Measurements from ENCODE around the gene CFAP74. TPM values are rescaled to one million over a fixed set of nuclear protein-coding genes. Genes with fewer than 3 reads are reported as not detected.
"Not testable (repeated sequence)": the region's sequence is repeated elsewhere in the genome, so short reads cannot be mapped to it uniquely, and the experiment has no call there.

Gene CFAP74
- total RNA-seq, 2 donors from 2014 or later: not detected

DNA sequence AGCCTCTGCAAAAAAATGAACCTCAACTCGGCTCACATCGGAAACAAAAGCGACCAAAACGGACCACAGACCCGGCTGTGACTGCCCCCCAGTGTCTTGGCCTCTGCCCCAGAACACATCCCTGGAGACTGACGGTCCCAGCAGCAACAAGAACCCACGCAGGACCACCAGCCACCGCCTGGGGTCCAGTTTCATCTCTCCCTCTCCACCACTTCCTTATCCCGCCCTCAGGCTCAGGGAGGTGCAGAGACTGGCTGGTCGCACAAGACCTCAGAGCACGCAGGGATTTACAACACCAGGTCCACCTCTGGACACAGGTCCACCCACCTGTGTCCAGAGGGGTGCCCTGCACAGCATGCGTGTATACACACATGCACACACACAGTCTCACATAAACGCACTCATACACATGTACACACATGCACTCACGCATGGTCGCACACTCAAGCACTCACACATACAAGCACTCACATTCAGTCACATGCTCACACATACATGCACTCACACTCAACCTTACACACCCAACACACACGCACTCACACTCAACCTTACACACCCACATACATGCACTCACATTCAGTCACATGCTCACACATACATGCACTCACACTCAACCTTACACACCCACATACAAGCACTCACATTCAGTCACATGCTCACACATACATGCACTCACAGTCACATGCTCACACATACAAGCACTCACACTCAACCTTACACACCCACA, 65.9 kb downstream of the CFAP74 start:
- no peak for DNase-seq (ENCODE audit: low spot score)
- Histone ChIP-seq H3K9me3 (no peaks in the 10 kb centered on the region), H3K36me3 (no peaks in the 10 kb centered on the region), H3K4me3 (no peak overlapping the region), H3K4me1 (ENCODE audit: control insufficient read depth in 1 of 2, low read depth in 2 of 2) (no peaks in the 10 kb centered on the region), H3K27me3 (replicated peaks; ENCODE audit: insufficient read depth) (no peaks in the 10 kb centered on the region), H3K27ac (no peak overlapping the region)
- no peak for ATAC-seq (ENCODE audit: insufficient number of reproducible peaks, low FRiP score, low read depth)
- TF ChIP-seq, protein P1, sequence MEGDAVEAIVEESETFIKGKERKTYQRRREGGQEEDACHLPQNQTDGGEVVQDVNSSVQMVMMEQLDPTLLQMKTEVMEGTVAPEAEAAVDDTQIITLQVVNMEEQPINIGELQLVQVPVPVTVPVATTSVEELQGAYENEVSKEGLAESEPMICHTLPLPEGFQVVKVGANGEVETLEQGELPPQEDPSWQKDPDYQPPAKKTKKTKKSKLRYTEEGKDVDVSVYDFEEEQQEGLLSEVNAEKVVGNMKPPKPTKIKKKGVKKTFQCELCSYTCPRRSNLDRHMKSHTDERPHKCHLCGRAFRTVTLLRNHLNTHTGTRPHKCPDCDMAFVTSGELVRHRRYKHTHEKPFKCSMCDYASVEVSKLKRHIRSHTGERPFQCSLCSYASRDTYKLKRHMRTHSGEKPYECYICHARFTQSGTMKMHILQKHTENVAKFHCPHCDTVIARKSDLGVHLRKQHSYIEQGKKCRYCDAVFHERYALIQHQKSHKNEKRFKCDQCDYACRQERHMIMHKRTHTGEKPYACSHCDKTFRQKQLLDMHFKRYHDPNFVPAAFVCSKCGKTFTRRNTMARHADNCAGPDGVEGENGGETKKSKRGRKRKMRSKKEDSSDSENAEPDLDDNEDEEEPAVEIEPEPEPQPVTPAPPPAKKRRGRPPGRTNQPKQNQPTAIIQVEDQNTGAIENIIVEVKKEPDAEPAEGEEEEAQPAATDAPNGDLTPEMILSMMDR (IDR thresholded peaks at IDR 0.05): no peak

DNA sequence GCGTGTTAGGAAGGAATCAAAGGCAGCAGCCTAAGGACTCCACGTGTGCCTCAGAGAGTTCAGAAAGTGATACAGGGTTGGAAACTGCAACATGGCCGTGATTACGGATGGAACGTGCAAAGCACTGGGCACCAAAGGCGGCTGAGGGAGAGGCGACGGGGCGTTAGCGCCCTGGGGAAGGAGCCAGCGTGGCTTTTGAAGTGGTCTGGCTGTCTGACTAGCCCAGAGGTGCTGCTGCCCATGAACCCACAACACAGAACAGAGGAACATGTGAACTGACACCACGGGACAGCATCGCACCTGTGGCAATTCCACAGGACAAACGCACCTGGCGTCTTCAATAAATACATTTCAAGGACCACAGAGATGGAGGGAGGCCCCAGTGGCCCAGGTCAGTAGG, 66.5 kb downstream of the CFAP74 start:
- no peaks in the 10 kb centered on the region for H3K27me3 ChIP-seq (replicated peaks; ENCODE audit: insufficient read depth)
- no peak overlapping the region for H3K27ac ChIP-seq
- H3K36me3 ChIP-seq: no peaks in the 10 kb centered on the region
- no peaks in the 10 kb centered on the region for H3K9me3 ChIP-seq
- DNase-seq (ENCODE audit: low spot score): no peak
- no peaks in the 10 kb centered on the region for H3K4me1 ChIP-seq (ENCODE audit: control insufficient read depth in 1 of 2, low read depth in 2 of 2)
- TF ChIP-seq, protein P1 (IDR thresholded peaks at IDR 0.05): no peak
- no peak overlapping the region for H3K4me3 ChIP-seq
- ATAC-seq (ENCODE audit: insufficient number of reproducible peaks, low FRiP score, low read depth): no peak

DNA sequence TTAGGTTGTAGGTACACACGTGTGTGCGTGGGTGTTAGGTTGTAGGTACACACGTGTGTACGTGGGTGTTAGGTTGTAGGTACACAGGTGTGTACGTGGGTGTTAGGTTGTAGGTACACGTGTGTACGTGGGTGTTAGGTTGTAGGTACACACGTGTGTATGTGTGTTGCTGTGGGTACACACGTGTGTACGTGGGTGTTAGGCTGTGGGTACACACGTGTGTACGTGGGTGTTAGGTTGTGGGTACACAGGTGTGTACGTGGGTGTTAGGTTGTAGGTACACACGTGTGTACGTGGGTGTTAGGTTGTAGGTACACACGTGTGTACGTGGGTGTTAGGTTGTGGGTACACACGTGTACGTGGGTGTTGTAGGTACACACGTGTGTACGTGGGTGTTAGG, 68.7 kb downstream of the CFAP74 start:
- not testable (repeated sequence) for H3K4me1 ChIP-seq (ENCODE audit: control insufficient read depth in 1 of 2, low read depth in 2 of 2); H3K27ac ChIP-seq; H3K9me3 ChIP-seq; H3K27me3 ChIP-seq (replicated peaks; ENCODE audit: insufficient read depth); DNase-seq (ENCODE audit: low spot score); H3K36me3 ChIP-seq; ATAC-seq (ENCODE audit: insufficient number of reproducible peaks, low FRiP score, low read depth); H3K4me3 ChIP-seq

DNA sequence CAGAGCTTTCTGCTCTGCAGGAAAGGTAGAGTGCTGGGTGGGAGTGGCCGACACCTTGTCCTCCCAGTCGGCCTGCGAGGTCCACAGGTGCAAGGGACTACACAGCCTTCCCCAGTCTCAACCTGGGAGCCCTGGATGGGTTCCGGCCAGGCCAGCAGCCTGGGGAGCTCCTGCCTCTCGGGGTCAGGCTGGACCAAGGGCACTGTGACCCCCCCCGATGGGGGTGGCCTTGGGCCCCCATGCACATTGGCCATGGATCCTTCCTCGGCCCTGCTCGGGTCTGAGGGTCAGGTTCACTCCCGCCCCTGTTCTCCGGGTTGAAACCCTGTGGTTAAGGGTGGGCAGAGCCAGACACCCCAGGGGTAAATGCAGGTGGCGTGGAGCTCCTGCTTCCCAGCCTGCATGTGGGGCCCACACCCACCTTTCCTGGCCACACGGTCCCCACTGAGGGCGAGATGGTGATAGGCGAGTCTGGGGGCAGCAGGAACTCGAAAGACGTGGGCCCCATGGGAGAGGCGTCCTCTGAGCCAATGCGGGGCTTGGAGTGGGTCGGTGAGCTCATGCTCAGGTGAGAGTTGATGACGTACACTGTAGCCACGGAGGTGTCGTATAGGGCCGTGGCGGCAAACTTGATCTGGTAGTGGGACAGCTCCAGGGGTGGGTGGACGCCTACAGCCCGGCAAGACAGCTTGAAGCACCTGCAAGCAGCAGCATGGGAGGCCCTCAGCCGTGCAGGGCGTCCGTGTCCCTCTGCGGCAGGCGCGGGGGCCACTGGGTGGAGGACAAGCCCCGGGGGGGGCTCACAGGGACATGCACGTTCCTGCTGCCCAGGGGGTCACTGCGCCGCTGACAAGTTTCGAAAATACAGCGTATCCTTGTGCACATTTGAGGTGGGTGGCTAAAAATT, 73.7 kb downstream of the CFAP74 start:
- H3K27ac ChIP-seq: no peak overlapping the region
- ATAC-seq (ENCODE audit: insufficient number of reproducible peaks, low FRiP score, low read depth) (no peak), DNase-seq (ENCODE audit: low spot score) (no peak)
- H3K4me1 ChIP-seq (ENCODE audit: control insufficient read depth in 1 of 2, low read depth in 2 of 2): no peaks in the 10 kb centered on the region
- no peaks in the 10 kb centered on the region for H3K36me3 ChIP-seq
- H3K9me3 ChIP-seq: no peaks in the 10 kb centered on the region
- no peaks in the 10 kb centered on the region for H3K27me3 ChIP-seq (replicated peaks; ENCODE audit: insufficient read depth)
- TF ChIP-seq, protein P1 (IDR thresholded peaks at IDR 0.05): no peak
- H3K4me3 ChIP-seq: no peak overlapping the region

DNA sequence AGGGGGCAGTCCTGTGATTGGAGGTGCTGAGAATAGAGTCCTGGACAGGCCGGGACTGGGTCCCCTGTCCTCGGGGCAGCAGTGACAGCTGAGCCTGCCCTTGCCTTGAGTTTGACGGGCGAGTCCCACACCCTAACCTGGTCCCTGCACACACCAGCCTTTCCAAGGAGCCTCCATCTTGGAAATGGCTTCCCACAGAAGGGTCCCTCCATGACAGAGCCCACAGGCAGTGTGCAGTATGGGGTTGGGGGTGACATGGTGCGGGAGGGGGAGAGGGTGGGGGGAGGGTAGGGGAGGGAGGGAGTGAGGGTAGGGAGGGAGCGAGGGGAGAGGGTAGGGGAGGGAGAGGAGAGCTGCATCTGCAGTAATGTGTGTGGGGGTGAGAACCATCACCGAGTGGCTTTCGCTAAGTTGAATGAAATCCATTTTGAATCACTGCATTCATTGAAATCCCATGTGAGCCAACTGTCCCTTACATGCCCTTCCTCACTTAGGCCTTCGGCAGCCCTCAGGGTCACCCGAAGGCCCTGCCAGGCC, 74.4 kb downstream of the CFAP74 start:
- ATAC-seq (ENCODE audit: insufficient number of reproducible peaks, low FRiP score, low read depth) (no peak), DNase-seq (ENCODE audit: low spot score) (no peak)
- TF ChIP-seq, protein P1 (IDR thresholded peaks at IDR 0.05): no peak
- Histone ChIP-seq H3K9me3 (no peaks in the 10 kb centered on the region), H3K36me3 (no peaks in the 10 kb centered on the region), H3K4me1 (ENCODE audit: control insufficient read depth in 1 of 2, low read depth in 2 of 2) (no peaks in the 10 kb centered on the region), H3K27me3 (replicated peaks; ENCODE audit: insufficient read depth) (no peaks in the 10 kb centered on the region), H3K4me3 (no peak overlapping the region), H3K27ac (no peak overlapping the region)

Data from thoracic aorta (tissue), 2 donors.